BLaER1 (cell line): ENCODE measurements around the gene NDUFV2.
A peak's percentile ranks its signal among the peaks of the same experiment; 100 is the strongest.

Experiments used
- H3K27ac ChIP-seq: shearing (Covaris generic); formaldehyde crosslinking; 2 replicates; pipeline ENCODE4 v1.8.1; 2022
- H3K27me3 ChIP-seq: shearing (Covaris generic); formaldehyde crosslinking; 2 replicates; pipeline ENCODE4 v1.8.1; 2022
- H3K36me3 ChIP-seq: shearing (Covaris generic); formaldehyde crosslinking; 2 replicates; pipeline ENCODE4 v1.8.1; 2022
- H3K4me1 ChIP-seq: shearing (Covaris generic); formaldehyde crosslinking; 2 replicates; pipeline ENCODE4 v1.8.1; 2022
- H3K4me2 ChIP-seq: shearing (Covaris generic); formaldehyde crosslinking; 2 replicates; pipeline ENCODE4 v1.8.1; 2022
- H3K4me3 ChIP-seq: shearing (Covaris generic); formaldehyde crosslinking; 2 replicates; pipeline ENCODE4 v1.8.1; 2022
- H3K9ac ChIP-seq: shearing (Covaris generic); formaldehyde crosslinking; 2 replicates; pipeline ENCODE4 v1.8.1; 2022
- H3K9me3 ChIP-seq: shearing (Covaris generic); formaldehyde crosslinking; 2 replicates; pipeline ENCODE4 v1.8.1; 2022
- H4K20me1 ChIP-seq: shearing (Covaris generic); formaldehyde crosslinking; 2 replicates; pipeline ENCODE4 v1.8.1; 2022
- Cebpa-rat ChIP-seq: shearing (Covaris generic); IDR thresholded peaks from 2 replicates; pipeline ENCODE4 v1.8.1; 2022

Gene NDUFV2

GRCh38 chr18:9097349-9097748 lies 5.2 kb upstream of the NDUFV2 start:
- no peaks in the 10 kb centered on the region for H4K20me1 ChIP-seq
- no peaks in the 10 kb centered on the region for H3K27me3 ChIP-seq
- H3K27ac ChIP-seq, result no peak overlapping the region
- no peak overlapping the region for H3K9ac ChIP-seq
- H3K4me2 ChIP-seq, result no peak overlapping the region
- H3K4me3 ChIP-seq, result no peak overlapping the region
- no peaks in the 10 kb centered on the region for H3K9me3 ChIP-seq
- H3K4me1 ChIP-seq, result peaks cover 5% of the 10 kb centered on the region
- TF ChIP-seq Cebpa-rat, result no peak
- H3K36me3 ChIP-seq, result no peaks in the 10 kb centered on the region

DNA sequence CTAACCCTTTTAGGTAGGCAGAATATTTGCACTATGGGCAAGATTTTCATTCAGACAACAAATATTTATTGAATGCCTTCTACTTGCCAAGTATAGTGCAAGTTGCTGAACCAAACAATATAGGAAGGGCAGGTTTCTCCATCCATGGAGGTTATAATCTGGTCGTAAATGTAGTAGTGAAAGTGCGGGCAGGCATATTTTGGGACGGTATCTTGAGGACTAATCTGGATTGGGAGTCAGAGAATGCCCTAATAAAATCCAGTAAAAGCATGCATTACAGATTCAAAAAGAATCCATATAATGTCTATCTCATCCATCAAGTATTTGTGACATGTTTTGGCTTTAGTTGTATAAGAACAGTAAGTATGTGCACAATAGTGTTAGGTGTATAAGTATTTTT lies 1.7 kb upstream of the NDUFV2 start:
- Histone ChIP-seq H4K20me1 (peaks cover 28% of the 10 kb centered on the region), H3K4me3 (no peak overlapping the region), H3K9ac (no peak overlapping the region), H3K36me3 (peaks cover under 1% of the 10 kb centered on the region; the same call in 1 of the 2 replicates), H3K27ac (no peak overlapping the region), H3K4me2 (no peak overlapping the region), H3K4me1 (peaks cover 27% of the 10 kb centered on the region), H3K27me3 (no peaks in the 10 kb centered on the region), H3K9me3 (no peaks in the 10 kb centered on the region)
- no peak for TF ChIP-seq Cebpa-rat

- H3K9ac ChIP-seq, result peak overlapping the region; percentile 95
- H3K9me3 ChIP-seq, result no peaks in the 10 kb centered on the region
- H3K4me2 ChIP-seq, result peak overlapping the region; percentile 83
- no peaks in the 10 kb centered on the region for H3K27me3 ChIP-seq
- peak overlapping the region; percentile 96 for H3K27ac ChIP-seq
- TF ChIP-seq Cebpa-rat, result no peak
- peaks cover 38% of the 10 kb centered on the region for H3K4me1 ChIP-seq
- peak overlapping the region; percentile 76 for H3K4me3 ChIP-seq
- peaks cover 9% of the 10 kb centered on the region; the same call in 1 of the 2 replicates for H3K36me3 ChIP-seq
- peaks cover 39% of the 10 kb centered on the region for H4K20me1 ChIP-seq
Observed at GRCh38 chr18:9101730-9102507, 580 bp upstream of the NDUFV2 start.

DNA sequence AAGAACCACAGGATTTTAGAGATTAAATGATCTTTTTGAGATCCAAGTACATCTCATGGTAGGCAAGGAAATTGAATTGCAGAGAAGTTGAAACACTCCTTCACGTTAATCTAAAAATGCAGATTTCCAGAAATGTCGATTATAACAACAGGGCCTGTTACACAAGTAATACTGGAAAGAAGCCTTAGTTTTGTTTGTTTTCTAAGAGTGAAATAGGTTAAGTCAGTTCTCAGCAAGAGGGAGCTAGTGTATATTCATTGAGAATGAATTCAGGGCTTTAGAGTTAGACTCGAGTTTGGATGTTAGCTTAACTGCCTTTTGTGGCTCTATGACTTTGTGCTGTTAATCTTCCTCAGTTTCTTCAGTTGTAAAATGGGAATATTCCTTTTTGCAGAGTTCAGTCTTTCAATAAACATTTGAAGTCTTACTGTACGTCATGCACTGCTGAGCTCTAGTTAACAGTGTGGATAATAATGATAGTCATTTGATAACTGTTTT lies 926 bp downstream of the NDUFV2 start:
- Histone ChIP-seq H3K27me3 (no peaks in the 10 kb centered on the region), H3K4me3 (peak overlapping the region; percentile 76), H3K27ac (peak overlapping the region; percentile 96), H3K9me3 (no peaks in the 10 kb centered on the region), H3K9ac (peak overlapping the region; percentile 95), H3K4me2 (peak overlapping the region; percentile 97), H4K20me1 (peaks cover 54% of the 10 kb centered on the region), H3K36me3 (peaks cover 19% of the 10 kb centered on the region; the same call in 1 of the 2 replicates), H3K4me1 (peaks cover 47% of the 10 kb centered on the region)
- no peak for TF ChIP-seq Cebpa-rat

DNA sequence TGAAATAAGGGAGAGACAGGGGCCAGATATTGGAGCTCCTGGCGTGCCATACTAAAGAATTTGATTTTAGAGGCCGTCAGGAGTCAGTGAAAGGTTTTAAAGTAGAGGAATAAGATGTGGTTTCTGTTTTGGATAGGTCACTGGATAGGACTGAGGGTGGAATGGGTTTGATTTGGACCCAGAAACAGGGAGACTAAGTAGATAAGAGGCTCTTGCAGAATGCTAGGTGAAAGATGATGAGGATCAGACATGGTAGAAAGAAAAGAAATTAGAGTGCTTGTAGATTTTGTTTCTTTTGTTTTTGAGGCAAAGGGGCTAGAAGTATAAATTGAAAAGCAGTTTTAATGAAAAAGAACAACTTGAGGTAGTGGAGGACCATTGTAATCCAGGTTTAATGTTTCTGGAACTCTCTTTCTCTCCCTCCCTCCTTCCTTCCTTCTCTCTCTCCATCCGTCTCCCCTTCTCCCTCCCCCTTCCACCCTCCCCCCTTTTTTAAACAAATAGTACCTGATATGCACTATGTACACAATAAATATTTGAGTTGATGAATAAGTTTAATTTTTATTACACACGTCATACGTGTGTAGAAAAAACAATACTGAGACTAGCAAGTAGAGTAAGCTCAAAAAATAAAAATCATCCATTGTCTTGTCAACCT lies 1.9 kb downstream of the NDUFV2 start:
- Histone ChIP-seq H3K9ac (peak overlapping the region; percentile 95), H4K20me1 (peaks cover 63% of the 10 kb centered on the region), H3K4me1 (peaks cover 47% of the 10 kb centered on the region), H3K4me2 (peak overlapping the region; percentile 97), H3K4me3 (peak overlapping the region; percentile 76), H3K27me3 (no peaks in the 10 kb centered on the region), H3K9me3 (no peaks in the 10 kb centered on the region), H3K36me3 (peaks cover 20% of the 10 kb centered on the region; the same call in 1 of the 2 replicates), H3K27ac (peak overlapping the region; percentile 96; the same call in 1 of the 2 replicates)
- no peak for TF ChIP-seq Cebpa-rat

DNA sequence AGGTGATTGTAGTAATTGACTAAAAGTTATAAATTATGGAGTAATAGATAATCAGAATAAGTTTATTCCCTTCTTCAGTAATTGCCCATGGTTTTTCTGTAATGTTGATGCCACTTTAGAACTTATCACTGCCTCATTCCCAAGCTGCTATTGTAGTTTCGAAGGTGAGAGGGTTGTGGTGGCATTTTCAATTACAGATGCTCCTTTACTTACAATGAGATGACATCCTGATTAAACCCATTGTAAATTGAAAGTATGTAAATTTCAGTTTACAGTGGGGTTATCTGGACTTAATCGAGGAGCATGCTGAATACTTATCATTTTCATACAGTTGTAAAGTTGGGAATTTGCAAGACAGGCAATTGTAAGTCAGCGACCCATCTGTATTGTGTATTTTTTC lies 2.9 kb downstream of the NDUFV2 start:
- Histone ChIP-seq H3K9me3 (no peaks in the 10 kb centered on the region), H4K20me1 (peaks cover 74% of the 10 kb centered on the region), H3K27me3 (no peaks in the 10 kb centered on the region), H3K36me3 (peaks cover 28% of the 10 kb centered on the region; the same call in 1 of the 2 replicates), H3K27ac (no peak overlapping the region), H3K4me2 (peak overlapping the region; percentile 97), H3K9ac (0 out of 2 replicates have a peak overlapping the region, but pooled peaks have one; percentile 95), H3K4me1 (peaks cover 47% of the 10 kb centered on the region), H3K4me3 (peak overlapping the region; percentile 76; the same call in 1 of the 2 replicates)
- no peak for TF ChIP-seq Cebpa-rat

DNA sequence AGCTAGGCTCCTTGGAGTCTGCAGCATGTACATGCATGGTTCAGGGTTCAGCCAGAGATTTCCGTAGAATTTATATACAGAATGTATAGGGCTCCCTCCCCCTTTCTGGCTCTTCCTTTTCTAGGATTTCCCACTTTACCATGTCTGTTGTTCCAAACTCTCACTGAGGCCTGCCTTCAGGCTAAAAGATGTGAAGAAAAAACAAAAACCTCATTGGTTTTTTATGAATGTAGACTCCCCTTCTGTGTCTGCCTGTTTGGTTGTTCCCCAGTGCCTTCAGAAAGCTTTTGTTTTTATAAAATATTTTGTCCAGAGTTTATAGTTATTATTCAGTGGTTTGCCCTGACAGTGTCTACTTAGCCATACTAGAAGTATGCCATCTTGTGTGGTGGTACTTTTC lies 3.6 kb downstream of the NDUFV2 start:
- TF ChIP-seq Cebpa-rat, result no peak
- Histone ChIP-seq H3K4me2 (peak overlapping the region; percentile 97), H3K36me3 (peaks cover 35% of the 10 kb centered on the region), H4K20me1 (peaks cover 81% of the 10 kb centered on the region), H3K4me1 (peaks cover 47% of the 10 kb centered on the region), H3K27ac (no peak overlapping the region), H3K4me3 (no peak overlapping the region), H3K9ac (peak overlapping the region; percentile 13; the same call in 1 of the 2 replicates), H3K9me3 (no peaks in the 10 kb centered on the region), H3K27me3 (no peaks in the 10 kb centered on the region)

GRCh38 chr18:9106800-9107584 lies 4.5 kb downstream of the NDUFV2 start:
- Histone ChIP-seq H3K27ac (no peak overlapping the region), H4K20me1 (peaks cover 90% of the 10 kb centered on the region), H3K9ac (no peak overlapping the region), H3K36me3 (peaks cover 44% of the 10 kb centered on the region), H3K4me2 (peak overlapping the region; percentile 97), H3K27me3 (no peaks in the 10 kb centered on the region), H3K4me3 (no peak overlapping the region), H3K9me3 (no peaks in the 10 kb centered on the region), H3K4me1 (peaks cover 42% of the 10 kb centered on the region)
- TF ChIP-seq Cebpa-rat, result no peak

DNA sequence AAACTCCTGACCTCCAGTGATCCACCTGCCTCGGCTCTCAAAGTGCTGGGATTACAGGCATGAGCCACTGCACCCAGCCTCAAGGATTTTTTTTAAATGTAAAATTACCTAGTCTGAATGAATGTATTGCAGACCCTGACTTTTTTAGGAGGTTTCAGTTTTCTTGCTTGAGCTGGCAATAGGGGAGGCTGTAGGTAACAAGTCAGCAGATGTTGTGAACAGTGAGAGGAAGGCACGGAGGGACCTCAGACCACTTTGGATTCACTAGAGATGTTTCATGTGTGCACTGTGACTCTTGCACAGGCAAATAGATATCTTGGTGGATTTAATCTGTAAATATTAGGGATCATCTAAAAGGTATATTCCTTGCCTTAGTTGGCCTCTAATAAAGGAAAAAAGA lies 6.4 kb downstream of the NDUFV2 start:
- no peaks in the 10 kb centered on the region for H3K27me3 ChIP-seq
- H3K9ac ChIP-seq, result no peak overlapping the region
- no peak overlapping the region for H3K4me3 ChIP-seq
- H3K4me1 ChIP-seq, result peaks cover 38% of the 10 kb centered on the region
- no peak for TF ChIP-seq Cebpa-rat
- H3K4me2 ChIP-seq, result no peak overlapping the region
- H3K9me3 ChIP-seq, result no peaks in the 10 kb centered on the region
- no peak overlapping the region for H3K27ac ChIP-seq
- H3K36me3 ChIP-seq, result peaks cover 57% of the 10 kb centered on the region
- H4K20me1 ChIP-seq, result peaks cover 100% of the 10 kb centered on the region
